Uterus (tissue), 4 donors: ENCODE data around the gene MRPL34. TPM values are rescaled to one million over a fixed set of nuclear protein-coding genes. Genes with fewer than 3 reads are reported as not detected.
A peak's percentile ranks its signal among the peaks of the same experiment; 100 is the strongest.

Experiments
- DNase-seq, 2 donors: peaks; one replicate each; pipeline ENCODE4 v3.0.0-alpha.2; 2019 to 2020
- H3K27ac ChIP-seq, 2 donors: fragments of 200-600 bp; sonication (generic); 1 replicate in 1 of 2; 2 replicates in 1 of 2; pipeline ENCODE4 v1.5.1; 2016 to 2018
- H3K27me3 ChIP-seq, 2 donors: fragments of 200-600 bp; sonication (generic); one replicate each; pipeline ENCODE4 v1.5.1; 2018 to 2019; ENCODE audit warnings: control low read depth in 1 of 2
- H3K36me3 ChIP-seq, 2 donors: fragments of 200-600 bp; sonication (generic); one replicate each; pipeline ENCODE4 v1.5.1; 2019; ENCODE audit warnings: control low read depth in 1 of 2
- H3K4me1 ChIP-seq, 2 donors: fragments of 200-600 bp; sonication (generic); one replicate each; pipeline ENCODE4 v1.5.1; 2018 to 2019; ENCODE audit warnings: control low read depth in 1 of 2
- H3K4me3 ChIP-seq, 2 donors: fragments of 200-600 bp; sonication (generic); 1 replicate in 1 of 2; 2 replicates in 1 of 2; pipeline ENCODE4 v1.5.1; 2018 to 2019; ENCODE audit warnings: mild to moderate bottlenecking in 1 of 2
- H3K9me3 ChIP-seq, 2 donors: fragments of 200-600 bp; sonication (generic); one replicate each; pipeline ENCODE4 v1.5.1; 2019; ENCODE audit warnings: control low read depth in 1 of 2
- CTCF ChIP-seq, 4 experiments: fragments of 200-600 bp in 2 of 4; fragments of 450-650 bp in 2 of 4; sonication (generic) in 2 of 4; IDR thresholded peaks; one replicate each; pipeline ENCODE4 v1.5.1; 2016 to 2019; ENCODE audit warnings: antibody characterized with exemption in 4 of 4, mild to moderate bottlenecking in 2 of 4, moderate library complexity in 1 of 4
- POLR2A ChIP-seq, 2 donors: fragments of 450-650 bp; IDR thresholded peaks; one replicate each; pipeline ENCODE4 v1.6.1; 2016; ENCODE audit warnings: antibody characterized with exemption in 2 of 2, mild to moderate bottlenecking in 1 of 2, moderate library complexity in 1 of 2
- intact Hi-C: fragments of 100-400 bp; cut with DNase I; formaldehyde crosslinking; loops from one replicate; pipeline ENCODE4 v1.15.1; 2023; ENCODE audit warnings: low total_unique reads
- total RNA-seq, 4 donors: library from RNA; depleted of rRNA in 3 of 4; stranded (reverse); fragments of >200 nt in 3 of 4; gene quantifications; one replicate each; pipeline versions ENCODE4 v1.1.0 to v1.2.4, GENCODE V29; 2014 to 2023
- donor health status: DM: yes; HTN: yes; CAD: no.

Gene MRPL34
- total RNA-seq, 4 donors from 2014 or later, result 30.9 to 289 (median 97.2) TPM

GRCh38 chr19:17311455-17312188 lies 6.0 kb downstream of the MRPL34 start:
- Histone ChIP-seq H3K4me1 (peaks cover 0 to 9% of the 10 kb centered on the region in 2 donors), H3K36me3 (no peaks in the 10 kb centered on the region), H3K27ac (no peak overlapping the region), H3K27me3 (no peaks in the 10 kb centered on the region), H3K9me3 (no peaks in the 10 kb centered on the region), H3K4me3 (no peak overlapping the region)
- intact Hi-C loops, result no loop called here
- no peak for DNase-seq
- no peak for TF ChIP-seq POLR2A (IDR thresholded peaks at IDR 0.05)
- TF ChIP-seq CTCF (IDR thresholded peaks at IDR 0.05), result no peak

DNA sequence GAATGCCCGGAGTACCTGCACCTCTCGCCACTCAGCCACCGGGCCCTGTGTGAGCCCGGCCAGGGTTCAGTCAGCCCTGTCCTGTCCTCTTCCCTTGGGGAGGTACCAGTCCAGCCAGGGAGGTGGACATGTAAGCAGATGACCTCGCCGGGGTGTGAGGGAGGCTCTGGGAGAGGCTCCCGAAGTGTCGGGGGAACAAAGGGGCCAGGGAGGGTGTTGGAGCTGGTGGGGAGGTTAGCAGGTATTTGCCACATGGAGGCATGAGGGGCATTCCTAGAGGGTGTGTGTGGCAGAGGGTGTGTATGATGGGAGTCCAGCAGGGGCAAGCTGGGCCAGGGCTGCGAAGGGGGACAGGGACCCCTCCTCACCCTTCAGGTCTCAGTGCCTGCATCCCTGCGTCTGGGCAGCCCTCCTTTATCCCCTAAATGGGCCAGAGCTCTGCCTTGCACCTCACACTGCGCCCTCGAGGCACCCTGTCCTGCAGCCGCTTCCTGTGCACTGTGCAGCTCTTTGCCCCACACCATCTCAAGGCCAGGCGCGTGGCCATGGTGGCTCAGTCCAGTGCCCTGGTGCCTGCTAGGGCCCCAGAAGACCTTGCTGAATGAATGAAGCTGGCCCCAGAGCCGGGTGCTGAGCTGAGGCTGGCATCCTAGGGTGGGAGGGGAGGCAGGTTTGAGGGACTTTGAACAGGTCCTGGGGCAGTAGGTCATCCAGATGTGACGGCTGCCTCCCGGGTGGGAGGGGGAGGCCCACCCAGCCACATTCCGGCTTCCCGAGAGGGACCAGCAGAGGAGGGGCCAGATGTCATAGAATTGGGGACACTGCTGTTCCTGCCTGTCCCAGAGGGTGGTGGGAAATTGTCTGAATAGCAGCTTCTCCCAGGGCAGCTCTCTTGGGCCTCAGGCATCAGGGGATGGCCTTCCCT lies 6.8 kb downstream of the MRPL34 start:
- Histone ChIP-seq H3K36me3 (no peaks in the 10 kb centered on the region), H3K27me3 (no peaks in the 10 kb centered on the region), H3K4me3 (no peak overlapping the region), H3K4me1 (peaks cover 0 to 8% of the 10 kb centered on the region in 2 donors), H3K27ac (no peak overlapping the region), H3K9me3 (no peaks in the 10 kb centered on the region)
- intact Hi-C loops, result no loop called here
- no peak for DNase-seq
- no peak for TF ChIP-seq CTCF (IDR thresholded peaks at IDR 0.05)
- TF ChIP-seq POLR2A (IDR thresholded peaks at IDR 0.05), result no peak

DNA sequence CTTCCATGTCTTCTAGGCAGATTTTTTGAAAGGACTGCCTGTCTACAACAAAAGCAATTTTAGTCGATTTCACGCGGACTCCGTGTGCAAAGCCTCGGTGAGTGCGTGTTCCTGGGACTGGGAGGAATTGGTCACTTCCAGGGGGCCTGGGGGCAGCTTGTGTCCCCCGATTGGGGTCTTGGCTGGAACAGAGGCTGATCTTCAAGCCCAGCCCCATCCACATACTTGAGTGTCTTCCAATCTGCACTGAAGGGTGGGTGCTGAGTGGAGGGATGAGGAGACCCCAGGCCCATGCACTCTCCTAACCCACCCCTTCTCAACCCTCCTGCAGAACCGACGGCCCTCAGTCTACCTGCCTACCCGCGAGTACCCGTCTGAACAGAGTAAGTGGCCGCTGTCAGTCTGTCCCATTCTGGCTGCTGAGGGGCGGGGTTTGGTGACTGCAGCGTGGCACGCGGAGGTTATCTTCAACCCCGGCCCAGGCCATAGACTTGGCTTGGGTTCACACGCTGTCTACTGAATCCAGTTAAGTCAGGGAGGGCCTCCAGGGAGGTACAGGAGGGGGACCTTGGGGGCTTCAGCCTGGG lies 8.4 kb downstream of the MRPL34 start:
- H3K9me3 ChIP-seq, result no peaks in the 10 kb centered on the region
- TF ChIP-seq POLR2A (IDR thresholded peaks at IDR 0.05) (no peak), CTCF (IDR thresholded peaks at IDR 0.05) (no peak)
- H3K27me3 ChIP-seq, result no peaks in the 10 kb centered on the region
- H3K27ac ChIP-seq, result no peak overlapping the region
- peak in 1 of 2 donors; percentile 22 for DNase-seq
- H3K4me3 ChIP-seq, result no peak overlapping the region
- intact Hi-C loops, result no loop called here
- H3K4me1 ChIP-seq, result peaks cover 0 to 8% of the 10 kb centered on the region in 2 donors
- H3K36me3 ChIP-seq, result no peaks in the 10 kb centered on the region

GRCh38 chr19:17318966-17319365 lies 13.3 kb downstream of the MRPL34 start:
- TF ChIP-seq POLR2A (IDR thresholded peaks at IDR 0.05) (no peak), CTCF (IDR thresholded peaks at IDR 0.05) (no peak)
- H3K4me3 ChIP-seq, result no peak overlapping the region
- H3K27ac ChIP-seq, result no peak overlapping the region
- peaks cover 0 to 8% of the 10 kb centered on the region in 2 donors for H3K4me1 ChIP-seq
- H3K27me3 ChIP-seq, result no peaks in the 10 kb centered on the region
- no peaks in the 10 kb centered on the region for H3K9me3 ChIP-seq
- no peaks in the 10 kb centered on the region for H3K36me3 ChIP-seq
- DNase-seq, result no peak
- intact Hi-C loops, result no loop called here
